GM23248 (cell line): ENCODE data around the gene ROMO1. TPM values are rescaled to one million over a fixed set of nuclear protein-coding genes. Genes with fewer than 3 reads are reported as not detected.
"Not testable (repeated sequence)": the region's sequence is repeated elsewhere in the genome, so short reads cannot be mapped to it uniquely, and the experiment has no call there.

Source experiments
- DNase-seq: peaks from one replicate; pipeline ENCODE4 v3.0.0-alpha.2; 2015
- H2AFZ ChIP-seq: fragments of 200-600 bp; sonication (generic); 2 replicates; pipeline ENCODE4 v1.6.1; 2016; ENCODE audit warnings: antibody characterized with exemption
- H3F3A ChIP-seq: fragments of 200-600 bp; sonication (generic); 2 replicates; pipeline ENCODE4 v1.6.1; 2016; ENCODE audit warnings: mild to moderate bottlenecking, antibody characterized with exemption, mixed run types; ENCODE audit not compliant: insufficient read depth
- H3K27ac ChIP-seq: fragments of 200-600 bp; sonication (generic); 2 replicates; pipeline ENCODE4 v1.5.1; 2016; ENCODE audit warnings: mild to moderate bottlenecking
- H3K27me3 ChIP-seq: fragments of 200-600 bp; sonication (generic); replicated peaks from 2 replicates; pipeline ENCODE4 v1.6.1; 2016; ENCODE audit warnings: mild to moderate bottlenecking; ENCODE audit not compliant: insufficient read depth
- H3K36me3 ChIP-seq: fragments of 200-600 bp; sonication (generic); 2 replicates; pipeline ENCODE4 v1.6.1; 2016; ENCODE audit warnings: low read depth, mild to moderate bottlenecking
- H3K4me1 ChIP-seq: fragments of 200-600 bp; sonication (generic); 2 replicates; pipeline ENCODE4 v1.6.1; 2016; ENCODE audit warnings: mild to moderate bottlenecking; ENCODE audit not compliant: insufficient read depth
- H3K4me2 ChIP-seq: fragments of 200-600 bp; sonication (generic); one replicate; pipeline ENCODE4 v1.6.1; 2016; ENCODE audit warnings: mild to moderate bottlenecking; ENCODE audit not compliant: unreplicated experiment
- H3K4me3 ChIP-seq: fragments of 200-600 bp; sonication (generic); 2 replicates; pipeline ENCODE4 v1.5.1; 2016; ENCODE audit warnings: mild to moderate bottlenecking
- H3K79me2 ChIP-seq: fragments of 200-600 bp; sonication (generic); 2 replicates; pipeline ENCODE4 v1.6.1; 2016; ENCODE audit warnings: mild to moderate bottlenecking; ENCODE audit not compliant: insufficient read depth
- H3K9ac ChIP-seq: fragments of 200-600 bp; sonication (generic); 2 replicates; pipeline ENCODE4 v1.6.1; 2016; ENCODE audit warnings: mild to moderate bottlenecking
- H3K9me2 ChIP-seq: fragments of 200-600 bp; sonication (generic); 2 replicates; pipeline ENCODE4 v1.6.1; 2016; ENCODE audit warnings: mixed run types, mild to moderate bottlenecking, moderate library complexity; ENCODE audit not compliant: insufficient read depth
- H3K9me3 ChIP-seq: fragments of 200-600 bp; sonication (generic); one replicate; pipeline ENCODE4 v1.6.1; 2017; ENCODE audit warnings: low read depth
- H4K20me1 ChIP-seq: fragments of 200-600 bp; sonication (generic); 2 replicates; pipeline ENCODE4 v1.6.0; 2016; ENCODE audit not compliant: insufficient read depth
- EZH2 ChIP-seq: fragments of 200-600 bp; sonication (generic); IDR thresholded peaks from 2 replicates; pipeline ENCODE4 v1.6.1; 2018; ENCODE audit warnings: antibody characterized with exemption, mild to moderate bottlenecking; ENCODE audit not compliant: insufficient read depth, poor library complexity, severe bottlenecking
- EZH2phosphoT487 ChIP-seq: fragments of 200-600 bp; sonication (generic); IDR thresholded peaks from 2 replicates; pipeline ENCODE4 v1.6.1; 2018; ENCODE audit warnings: antibody characterized with exemption, moderate library complexity, mild to moderate bottlenecking, low read depth; ENCODE audit not compliant: insufficient read depth
- WGBS, 2 experiments: methylation state at CpG; one replicate each; pipeline ENCODE4 v1.1.6; 2015 to 2017; ENCODE audit warnings: low lambda C conversion rate in 2 of 2, low coverage in 1 of 2; ENCODE audit errors: missing lambda C conversion rate in 2 of 2; 5-methylcytosine and 5-hydroxymethylcytosine counted together
- in situ Hi-C: fragments of 300-500 bp; cut with MboI; formaldehyde crosslinking; loops from 2 replicates; pipeline ENCODE4 v1.15.0; 2020
- polyA plus RNA-seq: library from polyadenylated mRNA; unstranded; fragments of >200 nt; fragmentation: Nextera tagmentation; extraction: Ambion mirVana; gene quantifications from 2 replicates; pipeline ENCODE4 v1.2.1, GENCODE V29; 2016
- total RNA-seq: library from RNA; depleted of rRNA; stranded (reverse); fragments of >200 nt; shearing (Covaris generic); gene quantifications from 2 replicates; pipeline ENCODE4 v1.2.3, GENCODE V29; 2014

The ROMO1 gene
- total and polyA plus RNA-seq, 2 experiments from 2014 or later, result 311 to 543 TPM

GRCh38 chr20:35720165-35721123, 21.2 kb downstream of the ROMO1 start:
- DNase-seq, result no peak
- Histone ChIP-seq H3K36me3 (peaks cover 96% of the 10 kb centered on the region), H4K20me1 (peaks cover 18% of the 10 kb centered on the region; the same call in 1 of the 2 replicates)

GRCh38 chr20:35721219-35721618, 22.0 kb downstream of the ROMO1 start:
- no peak overlapping the region for H3K4me3 ChIP-seq
- in situ Hi-C loops, result no loop called here
- no peaks in the 10 kb centered on the region for H3K9me2 ChIP-seq
- no peaks in the 10 kb centered on the region for H3K27me3 ChIP-seq
- H3K79me2 ChIP-seq, result peaks cover 100% of the 10 kb centered on the region
- no peaks in the 10 kb centered on the region for H3K9me3 ChIP-seq
- H3K9ac ChIP-seq, result no peak overlapping the region
- peaks cover 19% of the 10 kb centered on the region for H3K4me1 ChIP-seq
- 89 to 90% methylated on average over 3 of the region's 3 CpGs for WGBS, 2 experiments
- TF ChIP-seq EZH2 (no peak), EZH2phosphoT487 (no peak)
- peaks cover 18% of the 10 kb centered on the region; the same call in 1 of the 2 replicates for H4K20me1 ChIP-seq
- H3K4me2 ChIP-seq, result no peak overlapping the region
- H2AFZ ChIP-seq, result no peak overlapping the region
- H3F3A ChIP-seq, result peaks cover 91% of the 10 kb centered on the region
- peaks cover 96% of the 10 kb centered on the region for H3K36me3 ChIP-seq
- H3K27ac ChIP-seq, result peak overlapping the region; percentile 21
- no peak for DNase-seq

More at GRCh38 chr20:35720165-35721123, 21.2 kb downstream of the ROMO1 start:
- peaks cover 100% of the 10 kb centered on the region for H3K79me2 ChIP-seq
- H3K4me1 ChIP-seq, result peaks cover 19% of the 10 kb centered on the region
- peak overlapping the region; percentile 55 for H3K27ac ChIP-seq
- H3K27me3 ChIP-seq, result no peaks in the 10 kb centered on the region
- peak overlapping the region; percentile 34 for H3K9ac ChIP-seq
- H3F3A ChIP-seq, result peaks cover 89% of the 10 kb centered on the region
- no peaks in the 10 kb centered on the region for H3K9me2 ChIP-seq
- no peaks in the 10 kb centered on the region for H3K9me3 ChIP-seq
- WGBS, 2 experiments, result 86 to 88% methylated on average over 13 of the region's 13 CpGs
- TF ChIP-seq EZH2phosphoT487 (no peak), EZH2 (no peak)
- in situ Hi-C loops, result no loop called here
- no peak overlapping the region for H3K4me2 ChIP-seq
- H3K4me3 ChIP-seq, result no peak overlapping the region
- H2AFZ ChIP-seq, result no peak overlapping the region

GRCh38 chr20:35721621-35722020, 22.4 kb downstream of the ROMO1 start:
- no peak for DNase-seq
- Histone ChIP-seq H3K27me3 (no peaks in the 10 kb centered on the region), H3K9me3 (no peaks in the 10 kb centered on the region), H2AFZ (no peak overlapping the region), H3K79me2 (peaks cover 100% of the 10 kb centered on the region), H3K4me3 (no peak overlapping the region), H3K9ac (no peak overlapping the region), H3K4me1 (peaks cover 19% of the 10 kb centered on the region), H3F3A (peaks cover 91% of the 10 kb centered on the region), H3K27ac (peak overlapping the region; percentile 21), H3K36me3 (peaks cover 96% of the 10 kb centered on the region), H3K4me2 (no peak overlapping the region), H4K20me1 (peaks cover 18% of the 10 kb centered on the region; the same call in 1 of the 2 replicates), H3K9me2 (no peaks in the 10 kb centered on the region)
- in situ Hi-C loops, result no loop called here
- TF ChIP-seq EZH2 (no peak), EZH2phosphoT487 (no peak)
- WGBS, 2 experiments, result 88 to 92% methylated on average over 3 of the region's 3 CpGs

- H3K9me2 ChIP-seq, in situ Hi-C loops, DNase-seq, H3K27me3 ChIP-seq, H3K27ac ChIP-seq, H3K4me2 ChIP-seq, H3K9me3 ChIP-seq, H2AFZ ChIP-seq, H3K9ac ChIP-seq, H3K4me3 ChIP-seq: not testable (repeated sequence)
- WGBS, 2 experiments, result 84 to 94% methylated on average over 4 of the region's 4 CpGs
- Histone ChIP-seq H3K79me2 (peaks cover 100% of the 10 kb centered on the region), H3K4me1 (peaks cover 19% of the 10 kb centered on the region), H3F3A (peaks cover 80% of the 10 kb centered on the region), H4K20me1 (peaks cover 18% of the 10 kb centered on the region; the same call in 1 of the 2 replicates), H3K36me3 (peaks cover 96% of the 10 kb centered on the region)
These were observed 24.1 kb downstream of the ROMO1 start for GRCh38 chr20:35723275-35723639.

GRCh38 chr20:35723652-35724320, 24.6 kb downstream of the ROMO1 start:
- peaks cover 16% of the 10 kb centered on the region for H3K4me1 ChIP-seq
- DNase-seq, H3K27me3 ChIP-seq, H3K4me3 ChIP-seq, H3K27ac ChIP-seq, H3K9ac ChIP-seq, in situ Hi-C loops, H3K9me2 ChIP-seq, H3K4me2 ChIP-seq, H3K9me3 ChIP-seq, H2AFZ ChIP-seq: not testable (repeated sequence)
- whole genome bisulfite sequencing, 2 experiments, result 96% methylated on average over 12 of the region's 12 CpGs
- H3F3A ChIP-seq, result peaks cover 78% of the 10 kb centered on the region
- H4K20me1 ChIP-seq, result peaks cover 18% of the 10 kb centered on the region; the same call in 1 of the 2 replicates
- peaks cover 100% of the 10 kb centered on the region for H3K79me2 ChIP-seq
- H3K36me3 ChIP-seq, result peaks cover 98% of the 10 kb centered on the region
